ENCODE data around the gene TRIM75. TPM values are rescaled to one million over a fixed set of nuclear protein-coding genes. Genes with fewer than 3 reads are reported as not detected.
A peak's percentile ranks its signal among the peaks of the same experiment; 100 is the strongest.

The TRIM75 gene
- total RNA-seq, 4 donors from 2014 or later, result not detected

GRCh38 chr4:165096776-165097175 lies 43.1 kb downstream of the TRIM75 start:
- Histone ChIP-seq H3K36me3 (peaks cover 0 to 32% (median 15%) of the 10 kb centered on the region in 4 donors), H3K27ac (no peak overlapping the region), H3K9me3 (no peaks in the 10 kb centered on the region), H3K4me1 (no peaks in the 10 kb centered on the region), H3K27me3 (no peaks in the 10 kb centered on the region), H3K4me3 (no peak overlapping the region)
- 74 to 92% methylated on average over 1 to 2 of the region's 2 CpGs for WGBS, 2 donors (ENCODE audit: low coverage in 1 of 2)
- intact Hi-C loops (cut with DNase I; ENCODE audit: low total_unique reads), result no loop called here
- TF ChIP-seq POLR2AphosphoS5 (IDR thresholded peaks at IDR 0.05), result no peak
- peak; percentile 36 to 50 (median 44) for TF ChIP-seq CTCF (IDR thresholded peaks at IDR 0.05)
- DNase-seq, result no peak
- in situ Hi-C loops (cut with MboI; ENCODE audit: low pct_ligation_motif_present in 1 of 4, low pct_unique_long_range_greater_than_20kb in 1 of 4, low sequenced_read_pairs in 3 of 4), result loop anchor here in 2 of 4 donors (25.0 kb wide), 1 partner anchor 309 kb away; no protein-coding TSS in a partner anchor

- Histone ChIP-seq H3K9me3 (no peaks in the 10 kb centered on the region), H3K4me1 (no peaks in the 10 kb centered on the region), H3K27ac (no peak overlapping the region), H3K4me3 (no peak overlapping the region), H3K36me3 (peaks cover 0 to 24% (median 9%) of the 10 kb centered on the region in 4 donors), H3K27me3 (no peaks in the 10 kb centered on the region)
- 86% methylated on average over 3 of the region's 3 CpGs; no CpG with 5 or more reads in 1 of the 2 donors for WGBS, 2 donors (ENCODE audit: low coverage in 1 of 2)
- DNase-seq, result no peak
- intact Hi-C loops (cut with DNase I; ENCODE audit: low total_unique reads), result no loop called here
- in situ Hi-C loops (cut with MboI; ENCODE audit: low pct_ligation_motif_present in 1 of 4, low pct_unique_long_range_greater_than_20kb in 1 of 4, low sequenced_read_pairs in 3 of 4), result no loop called here
- TF ChIP-seq POLR2AphosphoS5 (IDR thresholded peaks at IDR 0.05) (no peak), CTCF (IDR thresholded peaks at IDR 0.05) (no peak), EP300 (IDR thresholded peaks at IDR 0.05; ENCODE audit: low read depth) (no peak), POLR2A (IDR thresholded peaks at IDR 0.05) (no peak)
Observed at GRCh38 chr4:165101641-165102040, 48.0 kb downstream of the TRIM75 start.

GRCh38 chr4:165106518-165106917 lies 52.9 kb downstream of the TRIM75 start:
- in situ Hi-C loops (cut with MboI; ENCODE audit: low pct_ligation_motif_present in 1 of 4, low pct_unique_long_range_greater_than_20kb in 1 of 4, low sequenced_read_pairs in 3 of 4), result no loop called here
- intact Hi-C loops (cut with DNase I; ENCODE audit: low total_unique reads), result no loop called here
- H3K27me3 ChIP-seq, result no peaks in the 10 kb centered on the region
- no peak overlapping the region for H3K27ac ChIP-seq
- 94 to 96% methylated on average over 3 to 6 of the region's 6 CpGs for WGBS, 2 donors (ENCODE audit: low coverage in 1 of 2)
- TF ChIP-seq CTCF (IDR thresholded peaks at IDR 0.05) (no peak), POLR2A (IDR thresholded peaks at IDR 0.05) (no peak), EP300 (IDR thresholded peaks at IDR 0.05; ENCODE audit: low read depth) (no peak), POLR2AphosphoS5 (IDR thresholded peaks at IDR 0.05) (no peak)
- H3K36me3 ChIP-seq, result peaks cover 0 to 2% (median under 1%) of the 10 kb centered on the region in 4 donors
- H3K4me1 ChIP-seq, result peaks cover 0 to 5% (median under 1%) of the 10 kb centered on the region in 4 donors
- no peak overlapping the region for H3K4me3 ChIP-seq
- H3K9me3 ChIP-seq, result no peaks in the 10 kb centered on the region
- DNase-seq, result no peak

Small RNAs within 50 kb of the gene (small RNA-seq; reads per million reads assigned to genes)
- 0 reads per million in 4 donors for gene AC106872.12

Other genes with a start within 250 kb of the TRIM75 start
- gene APELA, start 176.7 kb upstream of the TRIM75 start, total RNA-seq, result not detected
- not detected for gene TRIM61, start 76.2 kb upstream of the TRIM75 start, total RNA-seq
- gene TRIM60, start 21.9 kb upstream of the TRIM75 start, total RNA-seq, result not detected
- gene TMEM192, start 59.0 kb downstream of the TRIM75 start, total RNA-seq, result 10 to 100 TPM in 2 of 4 donors, 1 to 10 TPM in 2; 2.4 to 20.3 (median 12.4) TPM
- gene KLHL2, start 153.7 kb downstream of the TRIM75 start, total RNA-seq, result 10 to 100 TPM in 2 of 4 donors, 1 to 10 TPM in 2; 9.2 to 19.8 (median 12.0) TPM

Measured in transverse colon (tissue), 4 donors.